ENCODE data around the gene BCORL1. TPM values are rescaled to one million over a fixed set of nuclear protein-coding genes. Genes with fewer than 3 reads are reported as not detected.

The BCORL1 gene
- 1.4 and 1.8 TPM in 2 replicates for total RNA-seq (2014; rRNA removed; shearing (Covaris generic))

GRCh38 chrX:129982300-129983251 is at the start of gene BCORL1:
Gene BCORL1, plus strand, starts transcription at chrX:129982635. Its CDS starts 22,597 bp downstream, at chrX:130005232.

Other genes with a start within 250 kb of the BCORL1 start
- gene XPNPEP2, start 243.7 kb upstream of the BCORL1 start, total RNA-seq (2014; rRNA removed; shearing (Covaris generic)), result not detected in 2 replicates
- not detected in 2 replicates for gene SASH3, start 202.7 kb upstream of the BCORL1 start, total RNA-seq (2014; rRNA removed; shearing (Covaris generic))
- gene ZDHHC9, start 138.7 kb upstream of the BCORL1 start, total RNA-seq (2014; rRNA removed; shearing (Covaris generic)), result 7.1 and 7.7 TPM in 2 replicates
- gene UTP14A, start 76.5 kb upstream of the BCORL1 start, total RNA-seq (2014; rRNA removed; shearing (Covaris generic)), result 76.7 and 97.8 TPM in 2 replicates
- 6.3 and 7.1 TPM in 2 replicates for gene ELF4, start 127.9 kb downstream of the BCORL1 start, total RNA-seq (2014; rRNA removed; shearing (Covaris generic))
- 32.3 and 38.7 TPM in 2 replicates for gene AIFM1, start 183.2 kb downstream of the BCORL1 start, total RNA-seq (2014; rRNA removed; shearing (Covaris generic))
- gene RAB33A, start 189.3 kb downstream of the BCORL1 start, total RNA-seq (2014; rRNA removed; shearing (Covaris generic)), result not detected in 2 replicates